GM18861 (cell line): Measurements from ENCODE around the gene ZNF382.
"Not testable (repeated sequence)": the region's sequence is repeated elsewhere in the genome, so short reads cannot be mapped to it uniquely, and the experiment has no call there.

ENCODE experiments used
- ATAC-seq: cut with Tn5 transposase; IDR thresholded peaks from one replicate; pipeline ENCODE4 v1.9.1; 2021; ENCODE audit not compliant: unreplicated experiment

Gene ZNF382

GRCh38 chr19:36605101-36605876 lies at the start of gene ZNF382:
Gene ZNF382, plus strand, starts transcription at chr19:36605313. Its CDS starts 4,602 bp downstream, at chr19:36609915.
- ATAC-seq = peak; percentile 46

DNA sequence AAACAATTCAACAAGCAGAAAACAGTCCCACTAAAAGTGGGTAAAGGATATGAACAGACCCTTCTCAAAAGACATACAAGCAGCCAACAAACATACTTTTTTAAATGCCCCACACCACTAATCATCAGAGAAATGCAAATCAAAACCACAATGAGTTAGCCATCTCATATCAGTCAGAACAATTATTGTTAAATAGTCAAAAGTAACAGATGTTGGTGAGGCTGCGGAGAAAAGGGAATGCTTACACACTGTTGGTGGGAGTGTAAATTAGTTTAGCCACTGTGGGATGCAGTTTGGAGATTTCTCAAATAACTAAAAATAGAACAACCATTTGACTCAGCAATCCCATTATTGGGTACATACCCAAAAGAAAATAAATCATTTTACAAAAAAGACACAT lies 40.7 kb upstream of the ZNF382 start:
- no peak for ATAC-seq

- ATAC-seq = no peak
Observed at GRCh38 chr19:36572593-36573019, 32.5 kb upstream of the ZNF382 start.

- peak; percentile 89 for ATAC-seq
Observed at GRCh38 chr19:36573020-36573894, 31.9 kb upstream of the ZNF382 start, which contains the start of gene ZNF529. Gene ZNF529, minus strand, starts transcription at chr19:36573292. Its CDS starts 946 bp downstream, at chr19:36572346.

GRCh38 chr19:36573895-36574720 lies 31.0 kb upstream of the ZNF382 start:
- ATAC-seq = no peak

GRCh38 chr19:36574741-36575140 lies 30.4 kb upstream of the ZNF382 start:
- ATAC-seq = no peak

DNA sequence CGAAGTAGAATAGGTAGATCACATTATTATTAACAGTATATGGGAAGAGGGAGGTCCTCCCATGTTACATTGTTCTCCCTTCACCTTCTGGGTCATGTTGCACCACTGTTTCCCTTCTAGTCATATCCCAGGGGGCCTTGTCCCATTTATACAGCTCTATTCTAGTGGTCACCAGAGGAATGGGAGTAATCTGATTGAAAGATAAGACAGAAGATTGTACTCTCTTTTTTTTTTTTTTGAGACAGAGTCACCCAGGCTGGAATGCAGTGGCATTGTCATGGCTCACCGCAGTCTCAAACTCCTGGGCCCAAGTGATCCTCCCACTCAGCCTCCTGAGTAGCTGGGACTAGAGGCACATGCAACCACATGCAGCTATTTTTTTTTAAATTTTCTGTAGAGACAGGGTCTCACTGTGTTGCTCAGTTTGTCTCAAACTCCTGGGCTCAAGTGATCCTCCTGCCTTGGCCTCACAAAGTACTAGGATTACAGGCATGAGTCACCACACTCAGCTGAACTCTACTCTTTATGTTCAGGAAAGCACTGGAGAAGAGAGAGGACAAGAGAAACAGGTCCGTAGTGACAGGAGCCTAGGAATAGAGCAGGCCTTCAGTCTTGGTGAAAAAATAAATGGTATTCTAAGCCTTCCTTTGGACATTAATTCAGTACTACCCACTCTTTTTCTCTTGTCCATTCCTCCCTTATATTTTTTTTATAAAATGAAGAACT lies 27.7 kb upstream of the ZNF382 start:
- no peak for ATAC-seq

DNA sequence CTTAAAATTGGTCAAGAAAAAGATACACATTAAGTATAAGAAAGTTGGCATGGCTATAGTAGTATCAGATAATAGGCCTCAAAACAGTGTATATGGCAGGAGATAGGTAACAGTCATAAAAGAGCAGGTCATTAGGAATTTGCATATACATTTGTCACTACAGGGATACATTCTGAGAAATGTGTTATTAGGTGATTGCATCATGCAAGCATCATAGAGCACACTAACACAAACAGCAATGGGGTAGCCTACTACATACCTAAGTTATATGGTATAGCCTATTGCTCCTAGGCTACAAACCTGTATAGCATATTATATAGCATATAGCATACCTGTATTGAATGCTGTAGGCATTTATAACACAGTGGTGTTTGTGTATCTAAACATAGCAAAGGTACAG lies 25.9 kb upstream of the ZNF382 start:
- no peak for ATAC-seq

DNA sequence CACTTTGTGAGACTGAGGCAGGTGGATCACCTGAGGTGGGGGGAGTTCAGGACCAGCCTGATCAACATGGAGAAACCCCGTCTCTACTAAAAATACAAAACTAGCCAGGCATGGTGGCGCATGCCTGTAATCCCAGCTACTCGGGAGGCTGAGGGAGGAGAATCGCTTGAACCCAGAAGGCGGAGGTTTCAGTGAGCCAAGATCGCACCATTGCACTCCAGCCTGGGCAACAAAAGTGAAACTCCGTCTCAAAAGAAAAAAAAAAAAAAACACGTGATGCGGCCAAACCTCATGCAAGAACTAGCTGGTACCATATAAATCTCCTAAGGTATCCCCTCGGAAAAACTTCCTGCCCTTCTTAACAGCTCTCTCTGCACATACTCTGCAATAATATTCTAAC lies 2.4 kb upstream of the ZNF382 start:
- not testable (repeated sequence) for ATAC-seq

GRCh38 chr19:36604656-36605100 lies 435 bp upstream of the ZNF382 start:
- peak; percentile 52 for ATAC-seq

- ATAC-seq = no peak
Observed at GRCh38 chr19:36605877-36606478, 865 bp downstream of the ZNF382 start.

- no peak for ATAC-seq
Observed at GRCh38 chr19:36627057-36627456, 21.9 kb downstream of the ZNF382 start.

- ATAC-seq = no peak
Observed at GRCh38 chr19:36635342-36635741, 30.2 kb downstream of the ZNF382 start.

- ATAC-seq = no peak
Observed at GRCh38 chr19:36638862-36639510, 33.9 kb downstream of the ZNF382 start.

- no peak for ATAC-seq
Observed at GRCh38 chr19:36646746-36647145, 41.6 kb downstream of the ZNF382 start.

GRCh38 chr19:36652958-36653357 lies 47.8 kb downstream of the ZNF382 start:
- no peak for ATAC-seq

- ATAC-seq = no peak
Observed at GRCh38 chr19:36665832-36666231, 60.7 kb downstream of the ZNF382 start.

DNA sequence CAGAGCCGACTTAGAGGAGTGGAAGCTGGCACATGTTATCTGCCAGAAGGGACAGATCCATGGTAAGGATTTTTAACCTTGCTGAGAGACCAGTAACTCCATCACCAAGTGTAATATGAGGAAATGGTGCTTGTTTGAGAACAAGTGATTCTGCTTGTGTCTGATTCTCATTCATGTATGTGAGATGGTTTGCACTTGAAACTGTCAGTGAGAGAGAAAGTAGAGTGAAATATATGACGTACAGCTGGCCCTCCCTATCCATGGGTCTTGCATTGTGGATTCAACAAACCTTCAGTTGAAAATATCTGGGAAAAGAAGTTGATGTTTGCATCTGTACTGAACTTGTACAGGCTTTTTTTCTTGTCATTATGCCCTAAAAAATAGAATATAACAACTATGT lies 63.5 kb downstream of the ZNF382 start:
- ATAC-seq = no peak

GRCh38 chr19:36672368-36672767 lies 67.3 kb downstream of the ZNF382 start:
- ATAC-seq = no peak
